Endodermal cell (in vitro differentiated cells): ENCODE data around the gene ATP6V0E1. TPM values are rescaled to one million over a fixed set of nuclear protein-coding genes. Genes with fewer than 3 reads are reported as not detected.

Experiments used
- DNase-seq: peaks from one replicate; pipeline ENCODE4 v3.0.0-alpha.2; 2017
- H3K27ac ChIP-seq: 2 replicates; pipeline ENCODE4 v1.5.1; 2013; ENCODE audit warnings: mild to moderate bottlenecking, low read depth, low read length, moderate library complexity
- H3K27me3 ChIP-seq: 2 replicates; pipeline ENCODE4 v1.6.1; 2013; ENCODE audit warnings: mild to moderate bottlenecking, low read length, moderate library complexity; ENCODE audit not compliant: insufficient read depth, control insufficient read depth, poor library complexity, severe bottlenecking
- H3K36me3 ChIP-seq: 2 replicates; pipeline ENCODE4 v1.7.0; 2013; ENCODE audit warnings: mild to moderate bottlenecking, low read length, moderate library complexity; ENCODE audit not compliant: control insufficient read depth, insufficient read depth
- H3K4me1 ChIP-seq: one replicate; pipeline ENCODE4 v1.7.0; 2013; ENCODE audit warnings: low read length; ENCODE audit not compliant: control insufficient read depth, insufficient read depth
- H3K4me3 ChIP-seq: 2 replicates; pipeline ENCODE4 v1.5.1; 2013; ENCODE audit warnings: mild to moderate bottlenecking, low read length, moderate library complexity
- H3K9ac ChIP-seq: 2 replicates; pipeline ENCODE4 v1.6.1; 2013; ENCODE audit warnings: mild to moderate bottlenecking, low read length, moderate library complexity; ENCODE audit not compliant: poor library complexity, severe bottlenecking; ENCODE audit errors: extremely low read depth
- H3K9me3 ChIP-seq: 2 replicates; pipeline ENCODE4 v1.6.1; 2013; ENCODE audit warnings: mild to moderate bottlenecking, low read length, moderate library complexity; ENCODE audit not compliant: control insufficient read depth
- H3K27ac Mint-ChIP-seq: 2 replicates; pipeline ENCODE4 v1.8.0; 2020; ENCODE audit warnings: mixed read lengths
- H3K27me3 Mint-ChIP-seq: 2 replicates; pipeline ENCODE4 v1.8.0; 2021; ENCODE audit warnings: mild to moderate bottlenecking, mixed read lengths; ENCODE audit not compliant: insufficient read depth
- H3K36me3 Mint-ChIP-seq: 2 replicates; pipeline ENCODE4 v1.8.0; 2020; ENCODE audit warnings: low read depth, mixed read lengths
- H3K4me1 Mint-ChIP-seq: 2 replicates; pipeline ENCODE4 v1.8.0; 2020; ENCODE audit warnings: mixed read lengths
- H3K4me3 Mint-ChIP-seq: 2 replicates; pipeline ENCODE4 v1.8.0; 2020; ENCODE audit warnings: mild to moderate bottlenecking, moderate library complexity, mixed read lengths
- H3K9me3 Mint-ChIP-seq: 2 replicates; pipeline ENCODE4 v1.8.0; 2020; ENCODE audit warnings: mild to moderate bottlenecking, mixed read lengths
- WGBS, 2 experiments: methylation state at CpG; one replicate each; pipeline versions ENCODE4 v1.1.5 to v1.1.7; 2013; ENCODE audit warnings: missing lambda C conversion rate in 2 of 2, mixed read lengths in 1 of 2; ENCODE audit not compliant: insufficient coverage in 1 of 2, insufficient read length in 1 of 2; 5-methylcytosine and 5-hydroxymethylcytosine counted together
- total RNA-seq, 2 donors: library from RNA; stranded (reverse); fragmentation: NEBNext Ultra II Directional in 1 of 2; extraction: Animal tissue kit (Norgen Biotek cat#: 25700) in 1 of 2; gene quantifications; 2 replicates in 1 of 2; 3 replicates in 1 of 2; pipeline ENCODE4 v1.2.1, GENCODE V29; 2021
- TF ChIP-seq, protein P1 (sequence below): fragments of 200-600 bp; sonication (generic); conservative IDR thresholded peaks from 2 replicates; pipeline ENCODE4 v1.5.0; 2021; ENCODE audit warnings: antibody characterized with exemption, mild to moderate bottlenecking

Gene ATP6V0E1
- total RNA-seq, 2 donors from 2014 or later = 119 to 128 TPM

DNA sequence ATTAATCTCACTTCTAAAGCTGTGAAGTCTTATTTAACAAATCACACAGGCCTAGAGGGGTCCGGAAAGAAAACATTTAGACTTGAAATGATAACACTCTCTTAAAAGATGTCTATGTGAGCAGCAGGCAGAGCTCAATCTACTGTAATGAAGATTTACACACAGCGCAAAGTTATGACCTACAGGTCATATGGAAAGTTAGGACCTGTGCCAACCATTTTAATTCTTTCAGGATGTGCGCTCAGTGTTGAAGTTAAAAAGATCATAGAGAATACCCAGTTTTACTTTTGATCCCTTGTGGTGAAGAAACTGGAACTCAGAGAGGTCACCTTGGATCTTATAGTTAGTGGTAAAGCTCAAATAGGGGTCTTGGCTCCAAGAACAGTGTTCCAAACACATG, 69.5 kb downstream of the ATP6V0E1 start:
- H3K27me3 Mint-ChIP-seq = peaks cover 18% of the 10 kb centered on the region
- Histone ChIP-seq H3K4me1 (no peaks in the 10 kb centered on the region), H3K36me3 (no peaks in the 10 kb centered on the region), H3K9ac (no peak overlapping the region), H3K27ac (no peak overlapping the region), H3K27me3 (no peaks in the 10 kb centered on the region), H3K4me3 (no peak overlapping the region), H3K9me3 (no peaks in the 10 kb centered on the region)
- no peak overlapping the region for H3K27ac Mint-ChIP-seq
- H3K9me3 Mint-ChIP-seq = no peaks in the 10 kb centered on the region
- H3K4me1 Mint-ChIP-seq = peaks cover 12% of the 10 kb centered on the region
- H3K4me3 Mint-ChIP-seq = no peak overlapping the region
- TF ChIP-seq, protein P1, sequence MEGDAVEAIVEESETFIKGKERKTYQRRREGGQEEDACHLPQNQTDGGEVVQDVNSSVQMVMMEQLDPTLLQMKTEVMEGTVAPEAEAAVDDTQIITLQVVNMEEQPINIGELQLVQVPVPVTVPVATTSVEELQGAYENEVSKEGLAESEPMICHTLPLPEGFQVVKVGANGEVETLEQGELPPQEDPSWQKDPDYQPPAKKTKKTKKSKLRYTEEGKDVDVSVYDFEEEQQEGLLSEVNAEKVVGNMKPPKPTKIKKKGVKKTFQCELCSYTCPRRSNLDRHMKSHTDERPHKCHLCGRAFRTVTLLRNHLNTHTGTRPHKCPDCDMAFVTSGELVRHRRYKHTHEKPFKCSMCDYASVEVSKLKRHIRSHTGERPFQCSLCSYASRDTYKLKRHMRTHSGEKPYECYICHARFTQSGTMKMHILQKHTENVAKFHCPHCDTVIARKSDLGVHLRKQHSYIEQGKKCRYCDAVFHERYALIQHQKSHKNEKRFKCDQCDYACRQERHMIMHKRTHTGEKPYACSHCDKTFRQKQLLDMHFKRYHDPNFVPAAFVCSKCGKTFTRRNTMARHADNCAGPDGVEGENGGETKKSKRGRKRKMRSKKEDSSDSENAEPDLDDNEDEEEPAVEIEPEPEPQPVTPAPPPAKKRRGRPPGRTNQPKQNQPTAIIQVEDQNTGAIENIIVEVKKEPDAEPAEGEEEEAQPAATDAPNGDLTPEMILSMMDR = no peak
- no peaks in the 10 kb centered on the region for H3K36me3 Mint-ChIP-seq
- no peak for DNase-seq
- WGBS, 2 experiments = 94 to 98% methylated on average over 3 of the region's 3 CpGs

- no peaks in the 10 kb centered on the region for H3K9me3 ChIP-seq
- Mint-ChIP-seq H3K9me3 (no peaks in the 10 kb centered on the region), H3K36me3 (no peaks in the 10 kb centered on the region), H3K4me1 (peaks cover 12% of the 10 kb centered on the region), H3K27me3 (peaks cover 13% of the 10 kb centered on the region), H3K4me3 (peak overlapping the region; percentile 87), H3K27ac (no peak overlapping the region)
- no peak overlapping the region for H3K9ac ChIP-seq
- H3K36me3 ChIP-seq = no peaks in the 10 kb centered on the region
- no peaks in the 10 kb centered on the region for H3K27me3 ChIP-seq
- 40 to 57% methylated on average over 7 to 10 of the region's 10 CpGs for WGBS, 2 experiments
- H3K4me1 ChIP-seq = no peaks in the 10 kb centered on the region
- no peak for DNase-seq
- peak overlapping the region; percentile 96 for H3K4me3 ChIP-seq
- TF ChIP-seq, protein P1 = no peak
- H3K27ac ChIP-seq = no peak overlapping the region
Measured at GRCh38 chr5:173055042-173055721, 71.6 kb downstream of the ATP6V0E1 start.

GRCh38 chr5:173055722-173055982, 72.1 kb downstream of the ATP6V0E1 start:
- peak overlapping the region; percentile 87 for H3K4me3 Mint-ChIP-seq

More at GRCh38 chr5:173055722-173055982, 72.1 kb downstream of the ATP6V0E1 start:
- WGBS, 2 experiments = 8 to 16% methylated on average over 6 to 11 of the region's 11 CpGs
- H3K27ac Mint-ChIP-seq = peak overlapping the region; percentile 28
- no peak overlapping the region for H3K27ac ChIP-seq
- no peaks in the 10 kb centered on the region for H3K27me3 ChIP-seq
- H3K9me3 ChIP-seq = no peaks in the 10 kb centered on the region
- TF ChIP-seq, protein P1 = no peak
- peaks cover 12% of the 10 kb centered on the region for H3K4me1 Mint-ChIP-seq
- H3K4me3 ChIP-seq = peak overlapping the region; percentile 96
- H3K36me3 ChIP-seq = no peaks in the 10 kb centered on the region
- H3K36me3 Mint-ChIP-seq = peaks cover 3% of the 10 kb centered on the region
- no peak for DNase-seq
- no peak overlapping the region for H3K9ac ChIP-seq
- peaks cover 8% of the 10 kb centered on the region for H3K27me3 Mint-ChIP-seq
- no peaks in the 10 kb centered on the region for H3K9me3 Mint-ChIP-seq
- no peaks in the 10 kb centered on the region for H3K4me1 ChIP-seq
